H1 (cell line): ENCODE measurements around the gene RBMS2. TPM values are rescaled to one million over a fixed set of nuclear protein-coding genes. Genes with fewer than 3 reads are reported as not detected.

Source experiments
- CTCF ChIA-PET: fragments of 300-600 bp; sonication (Branson Sonifier 250); formaldehyde crosslinking; loops from one replicate; lab custom pipeline; 2021; ENCODE audit not compliant: partially characterized antibody; lab: Charles Lee
- POLR2A ChIA-PET: fragments of 300-600 bp; sonication (Branson Sonifier 250); formaldehyde crosslinking; loops from one replicate; lab custom pipeline; 2021; ENCODE audit warnings: inconsistent platforms; ENCODE audit not compliant: partially characterized antibody; lab: Charles Lee
- DNase-seq, 2 experiments: peaks; one replicate each; pipeline versions ENCODE4 v3.0.0 to v3.0.0-alpha.2; 2010 to 2022; ENCODE audit warnings: low spot score in 2 of 2, low read depth in 1 of 2, mixed read lengths in 1 of 2
- FAIRE-seq: peaks from 2 replicates; lab custom pipeline; 2011; peaks lifted over from hg19 to GRCh38; lab: Jason Lieb, UNC
- H2AFZ ChIP-seq: 2 replicates; pipeline ENCODE4 v1.8.1; 2012; ENCODE audit warnings: low read length, inconsistent platforms
- H2AK5ac ChIP-seq: 2 replicates; pipeline ENCODE4 v1.6.1; 2013; ENCODE audit warnings: low read depth, low read length
- H2BK120ac ChIP-seq: replicated peaks from 2 replicates; pipeline ENCODE3; 2013; ENCODE audit warnings: low read depth, low read length, inconsistent platforms
- H2BK12ac ChIP-seq: 2 replicates; pipeline ENCODE4 v1.6.1; 2013; ENCODE audit warnings: low read depth, low read length
- H2BK15ac ChIP-seq: 2 replicates; pipeline ENCODE4 v1.6.1; 2013; ENCODE audit warnings: low read length
- H2BK20ac ChIP-seq: 2 replicates; pipeline ENCODE4 v1.6.1; 2013; ENCODE audit warnings: low read length
- H2BK5ac ChIP-seq: 2 replicates; pipeline ENCODE4 v1.6.1; 2013; ENCODE audit warnings: low read depth, low read length
- H3K14ac ChIP-seq: 2 replicates; pipeline ENCODE4 v1.6.1; 2013; ENCODE audit warnings: inconsistent platforms; ENCODE audit not compliant: insufficient read length
- H3K18ac ChIP-seq: 2 replicates; pipeline ENCODE4 v1.6.1; 2013; ENCODE audit warnings: low read length; ENCODE audit errors: extremely low read depth
- H3K23ac ChIP-seq: 2 replicates; pipeline ENCODE4 v1.6.1; 2013; ENCODE audit warnings: inconsistent platforms; ENCODE audit not compliant: insufficient read length
- H3K23me2 ChIP-seq: 2 replicates; pipeline ENCODE4 v1.6.1; 2013; ENCODE audit warnings: low read depth, low read length
- H3K27ac ChIP-seq: 2 replicates; pipeline ENCODE4 v1.6.1; 2011; ENCODE audit warnings: low read depth, low read length, inconsistent platforms
- H3K27me3 ChIP-seq, 4 experiments: replicated peaks in 1 of 4; 1 replicate in 1 of 4; 2 replicates in 3 of 4; pipeline versions ENCODE4 v1.6.1 to v1.8.1; 2011 to 2013; ENCODE audit warnings: low read length in 3 of 4, mild to moderate bottlenecking in 3 of 4, inconsistent platforms in 2 of 4, mixed read lengths in 2 of 4, moderate library complexity in 1 of 4; ENCODE audit not compliant: control insufficient read depth in 3 of 4, insufficient read depth in 3 of 4; ENCODE audit errors: extremely low read depth in 1 of 4
- H3K36me3 ChIP-seq, 4 experiments: 2 replicates each; pipeline versions ENCODE4 v1.6.1 to v1.8.1; 2011 to 2013; ENCODE audit warnings: mild to moderate bottlenecking in 4 of 4, low read length in 3 of 4, moderate library complexity in 2 of 4, control low read depth in 1 of 4, inconsistent platforms in 1 of 4; ENCODE audit not compliant: insufficient read depth in 4 of 4, control insufficient read depth in 2 of 4
- H3K4ac ChIP-seq: replicated peaks from 2 replicates; pipeline ENCODE3; 2013; ENCODE audit warnings: low read length, low read depth, mixed read lengths, inconsistent platforms; ENCODE audit not compliant: insufficient read length
- H3K4me1 ChIP-seq, 4 experiments: replicated peaks in 1 of 4; 1 replicate in 1 of 4; 2 replicates in 3 of 4; pipeline versions ENCODE4 v1.6.1 to v1.8.1; 2011 to 2013; ENCODE audit warnings: low read length in 3 of 4, inconsistent platforms in 2 of 4, mixed read lengths in 1 of 4; ENCODE audit not compliant: insufficient read depth in 4 of 4, control insufficient read depth in 3 of 4
- H3K4me2 ChIP-seq, 2 experiments: 2 replicates each; pipeline versions ENCODE4 v1.6.1 to v1.8.1; 2011 to 2013; ENCODE audit warnings: low read depth in 2 of 2, low read length in 2 of 2, control low read depth in 1 of 2, inconsistent platforms in 1 of 2, mild to moderate bottlenecking in 1 of 2; ENCODE audit not compliant: insufficient read depth in 1 of 2
- H3K4me3 ChIP-seq, 4 experiments: fragments of 200-600, 300-600 bp in 1 of 4; sonication (generic), shearing (Covaris generic), sonication (Bioruptor Twin) in 1 of 4; 2 replicates each; pipeline versions ENCODE4 v1.5.1 to v1.8.1; 2011 to 2016; ENCODE audit warnings: low read length in 4 of 4, low read depth in 3 of 4, control low read depth in 2 of 4, inconsistent platforms in 2 of 4, mild to moderate bottlenecking in 2 of 4, mixed read lengths in 1 of 4, moderate library complexity in 1 of 4; ENCODE audit not compliant: insufficient read depth in 2 of 4; ENCODE audit errors: extremely low read depth in 1 of 4
- H3K56ac ChIP-seq: replicated peaks from 2 replicates; pipeline ENCODE3; 2013; ENCODE audit warnings: low read depth, mild to moderate bottlenecking, mixed read lengths, low read length, inconsistent platforms; ENCODE audit not compliant: insufficient read length
- H3K79me1 ChIP-seq: 2 replicates; pipeline ENCODE4 v1.6.1; 2013; ENCODE audit warnings: low read depth, low read length, control low read depth
- H3K79me2 ChIP-seq, 2 experiments: 2 replicates each; pipeline versions ENCODE4 v1.6.1 to v1.8.1; 2012 to 2013; ENCODE audit warnings: low read length in 2 of 2, mild to moderate bottlenecking in 2 of 2, inconsistent platforms in 1 of 2; ENCODE audit not compliant: insufficient read depth in 2 of 2, control insufficient read depth in 1 of 2
- H3K9ac ChIP-seq, 4 experiments: replicated peaks in 1 of 4; 1 replicate in 1 of 4; 2 replicates in 3 of 4; pipeline versions ENCODE4 v1.6.1 to v1.8.1; 2011 to 2013; ENCODE audit warnings: low read depth in 3 of 4, low read length in 3 of 4, control low read depth in 2 of 4, mild to moderate bottlenecking in 2 of 4, moderate library complexity in 2 of 4, inconsistent platforms in 1 of 4; ENCODE audit errors: extremely low read depth in 1 of 4
- H3K9me3 ChIP-seq, 2 experiments: 2 replicates each; pipeline versions ENCODE4 v1.6.1 to v1.8.1; 2012 to 2013; ENCODE audit warnings: mild to moderate bottlenecking in 2 of 2, moderate library complexity in 2 of 2, control low read depth in 1 of 2, inconsistent platforms in 1 of 2, low read depth in 1 of 2, low read length in 1 of 2, mixed read lengths in 1 of 2; ENCODE audit not compliant: insufficient read depth in 2 of 2
- H4K20me1 ChIP-seq, 2 experiments: replicated peaks in 1 of 2; 2 replicates each; pipeline versions ENCODE3 to v1.8.1; 2011 to 2013; ENCODE audit warnings: inconsistent platforms in 2 of 2, low read length in 2 of 2, mild to moderate bottlenecking in 1 of 2; ENCODE audit not compliant: insufficient read depth in 2 of 2, control insufficient read depth in 1 of 2
- H4K5ac ChIP-seq: 2 replicates; pipeline ENCODE4 v1.6.1; 2013; ENCODE audit warnings: low read length, low read depth, mixed read lengths, inconsistent platforms; ENCODE audit not compliant: insufficient read length
- H4K8ac ChIP-seq: 2 replicates; pipeline ENCODE4 v1.8.0; 2013; ENCODE audit warnings: mild to moderate bottlenecking, moderate library complexity, low read length, inconsistent platforms; ENCODE audit not compliant: insufficient read depth; ENCODE audit errors: extremely low read depth
- H4K91ac ChIP-seq: replicated peaks from 2 replicates; pipeline ENCODE3; 2013; ENCODE audit warnings: low read length, mixed read lengths, inconsistent platforms; ENCODE audit not compliant: insufficient read length
- BCL11A ChIP-seq, 2 experiments: IDR thresholded peaks; one replicate each; pipeline ENCODE4 v1.6.1; 2011; ENCODE audit warnings: low read depth in 2 of 2, low read length in 2 of 2, mild to moderate bottlenecking in 2 of 2
- CHD1 ChIP-seq: IDR thresholded peaks from 2 replicates; pipeline ENCODE4 v1.6.1; 2012; ENCODE audit warnings: low read depth, low read length, improper control_type of control experiment
- EP300 ChIP-seq, 2 experiments: IDR thresholded peaks; 1 replicate in 1 of 2; 2 replicates in 1 of 2; pipeline ENCODE4 v1.6.1; 2011 to 2012; ENCODE audit warnings: low read depth in 2 of 2, low read length in 2 of 2, mild to moderate bottlenecking in 2 of 2, borderline replicate concordance in 1 of 2, inconsistent platforms in 1 of 2, moderate library complexity in 1 of 2
- SP1 ChIP-seq: IDR thresholded peaks from 2 replicates; pipeline ENCODE4 v1.6.1; 2011; ENCODE audit warnings: low read depth, low read length
- SUZ12 ChIP-seq: fragments of 200-600 bp; sonication (generic); IDR thresholded peaks from 2 replicates; pipeline ENCODE4 v1.6.1; 2012; ENCODE audit warnings: mild to moderate bottlenecking, inconsistent platforms, low read length, moderate library complexity, mixed read lengths
- TAF1 ChIP-seq: IDR thresholded peaks from 2 replicates; pipeline ENCODE4 v1.6.1; 2011; ENCODE audit warnings: mild to moderate bottlenecking, low read depth, low read length
- TBP ChIP-seq: IDR thresholded peaks from 2 replicates; pipeline ENCODE4 v1.6.1; 2011; ENCODE audit warnings: low read depth, low read length, improper control_type of control experiment
- WGBS, 2 experiments: shearing (Covaris generic) in 1 of 2; methylation state at CpG; one replicate each; pipeline versions ENCODE4 v1.1.6 to v1.1.7; 2013 to 2015; ENCODE audit warnings: low lambda C conversion rate in 2 of 2, mixed read lengths in 2 of 2, inconsistent platforms in 1 of 2, low coverage in 1 of 2, missing lambda C conversion rate in 1 of 2; ENCODE audit not compliant: insufficient replicate concordance in 2 of 2, insufficient coverage in 1 of 2, insufficient read length in 1 of 2; ENCODE audit errors: extremely low coverage in 1 of 2, missing lambda C conversion rate in 1 of 2; 5-methylcytosine and 5-hydroxymethylcytosine counted together
- polyA plus RNA-seq, 7 experiments: library from polyadenylated mRNA; depleted of rRNA in 3 of 7; stranded (reverse) in 5 of 7; unstranded in 2 of 7; fragments of >200 nt in 5 of 7; fragments of 200-250 nt in 2 of 7; gene quantifications; 1 replicate in 5 of 7; 2 replicates in 1 of 7; 4 replicates in 1 of 7; pipeline versions ENCODE4 v1.2.1 to v1.2.3, GENCODE V29; 2011 to 2013; ENCODE audit warnings: missing spikeins in 2 of 7, mixed read lengths in 2 of 7
- total RNA-seq: library from RNA; stranded (reverse); fragmentation: NEBNext Ultra II Directional; extraction: Animal tissue kit (Norgen Biotek cat#: 25700); gene quantifications from 2 replicates; pipeline ENCODE4 v1.2.1, GENCODE V29; 2021
- TF ChIP-seq, protein P1 (sequence below): IDR thresholded peaks from 2 replicates; pipeline ENCODE4 v1.6.1; 2012; ENCODE audit warnings: inconsistent platforms

The RBMS2 gene
- total and polyA plus RNA-seq, 2 of the 8 experiments (the other 6 are each of a cell fraction or from before 2014, with no cell fraction given): 9.6 to 31.3 TPM

- no peak overlapping the region for H2BK15ac ChIP-seq
- peaks cover 7 to 27% (median 25%) of the 10 kb centered on the region in 4 experiments for H3K27me3 ChIP-seq
- no peaks in the 10 kb centered on the region for H3K79me2 ChIP-seq
- H4K91ac ChIP-seq: no peak overlapping the region
- no peak overlapping the region for H3K4me3 ChIP-seq
- H4K5ac ChIP-seq: no peak overlapping the region
- H3K27ac ChIP-seq: no peak overlapping the region
- H2AK5ac ChIP-seq: no peak overlapping the region
- no peak overlapping the region for H2BK5ac ChIP-seq
- no peaks in the 10 kb centered on the region; a peak in 1 of 8 replicates for H3K36me3 ChIP-seq
- 92% methylated on average over 1 of the region's 1 CpG; no CpG with 5 or more reads in 1 of the 2 experiments for WGBS, 2 experiments
- no peak overlapping the region for H3K9ac ChIP-seq
- no peak overlapping the region for H2BK20ac ChIP-seq
- no peak for TF ChIP-seq BCL11A (IDR thresholded peaks at IDR 0.05; ENCODE audit: low read depth in 2 of 2, low read length in 2 of 2)
- TF ChIP-seq SUZ12: no peak
- TF ChIP-seq, protein P1, sequence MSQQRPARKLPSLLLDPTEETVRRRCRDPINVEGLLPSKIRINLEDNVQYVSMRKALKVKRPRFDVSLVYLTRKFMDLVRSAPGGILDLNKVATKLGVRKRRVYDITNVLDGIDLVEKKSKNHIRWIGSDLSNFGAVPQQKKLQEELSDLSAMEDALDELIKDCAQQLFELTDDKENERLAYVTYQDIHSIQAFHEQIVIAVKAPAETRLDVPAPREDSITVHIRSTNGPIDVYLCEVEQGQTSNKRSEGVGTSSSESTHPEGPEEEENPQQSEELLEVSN: no peak
- no peak for TF ChIP-seq CHD1
- no peak for TF ChIP-seq TAF1
- no peak for TF ChIP-seq TBP
- TF ChIP-seq SP1: no peak
- no peak for TF ChIP-seq EP300 (IDR thresholded peaks at IDR 0.05; ENCODE audit: borderline replicate concordance in 1 of 2, low read depth in 2 of 2, low read length in 2 of 2)
- H2BK120ac ChIP-seq: no peak overlapping the region
- H4K20me1 ChIP-seq: no peaks in the 10 kb centered on the region
- H3K18ac ChIP-seq: no peak overlapping the region
- POLR2A ChIA-PET: interaction anchor here (1.5 to 3.1 kb wide), 3 partner anchors 9 to 18 kb away, joined by 3 to 15 read pairs (median 9); no protein-coding TSS in a partner anchor
- H4K8ac ChIP-seq: no peak overlapping the region
- H3K4me2 ChIP-seq: no peak overlapping the region
- peaks cover 12% of the 10 kb centered on the region for H3K23me2 ChIP-seq
- H3K23ac ChIP-seq: no peak overlapping the region
- FAIRE-seq (no peak), DNase-seq (no peak)
- CTCF ChIA-PET: interaction anchor here (0.8 to 1.7 kb wide), 4 partner anchors 11 to 217 kb away, joined by 3 to 5 read pairs (median 4); no protein-coding TSS in a partner anchor
- no peak overlapping the region for H3K56ac ChIP-seq
- peaks cover 0 to 5% of the 10 kb centered on the region in 2 experiments; a peak in 2 of 4 replicates for H3K9me3 ChIP-seq
- H3K4me1 ChIP-seq: peaks cover 2 to 5% (median 3%) of the 10 kb centered on the region in 4 experiments; a peak in 6 of 7 replicates
- no peak overlapping the region for H2BK12ac ChIP-seq
- H2AFZ ChIP-seq: no peak overlapping the region
- H3K79me1 ChIP-seq: no peaks in the 10 kb centered on the region
- no peak overlapping the region for H3K14ac ChIP-seq
- H3K4ac ChIP-seq: no peak overlapping the region
Measured at GRCh38 chr12:56484566-56484965, 37.1 kb upstream of the RBMS2 start.
